Activated CD4-positive, alpha-beta T cell treated with anti-CD3 and anti-CD28 coated beads for 24 hours (primary cell): ENCODE data around the gene ATP2C2.
"Not testable (repeated sequence)": the region's sequence is repeated elsewhere in the genome, so short reads cannot be mapped to it uniquely, and the experiment has no call there.

ENCODE experiments used
- DNase-seq, 2 donors: peaks; one replicate each; pipeline ENCODE4 v3.0.0-alpha.2; 2020; ENCODE audit warnings: low read depth in 2 of 2

ATP2C2 gene, protein sequence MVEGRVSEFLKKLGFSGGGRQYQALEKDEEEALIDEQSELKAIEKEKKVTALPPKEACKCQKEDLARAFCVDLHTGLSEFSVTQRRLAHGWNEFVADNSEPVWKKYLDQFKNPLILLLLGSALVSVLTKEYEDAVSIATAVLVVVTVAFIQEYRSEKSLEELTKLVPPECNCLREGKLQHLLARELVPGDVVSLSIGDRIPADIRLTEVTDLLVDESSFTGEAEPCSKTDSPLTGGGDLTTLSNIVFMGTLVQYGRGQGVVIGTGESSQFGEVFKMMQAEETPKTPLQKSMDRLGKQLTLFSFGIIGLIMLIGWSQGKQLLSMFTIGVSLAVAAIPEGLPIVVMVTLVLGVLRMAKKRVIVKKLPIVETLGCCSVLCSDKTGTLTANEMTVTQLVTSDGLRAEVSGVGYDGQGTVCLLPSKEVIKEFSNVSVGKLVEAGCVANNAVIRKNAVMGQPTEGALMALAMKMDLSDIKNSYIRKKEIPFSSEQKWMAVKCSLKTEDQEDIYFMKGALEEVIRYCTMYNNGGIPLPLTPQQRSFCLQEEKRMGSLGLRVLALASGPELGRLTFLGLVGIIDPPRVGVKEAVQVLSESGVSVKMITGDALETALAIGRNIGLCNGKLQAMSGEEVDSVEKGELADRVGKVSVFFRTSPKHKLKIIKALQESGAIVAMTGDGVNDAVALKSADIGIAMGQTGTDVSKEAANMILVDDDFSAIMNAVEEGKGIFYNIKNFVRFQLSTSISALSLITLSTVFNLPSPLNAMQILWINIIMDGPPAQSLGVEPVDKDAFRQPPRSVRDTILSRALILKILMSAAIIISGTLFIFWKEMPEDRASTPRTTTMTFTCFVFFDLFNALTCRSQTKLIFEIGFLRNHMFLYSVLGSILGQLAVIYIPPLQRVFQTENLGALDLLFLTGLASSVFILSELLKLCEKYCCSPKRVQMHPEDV

DNA sequence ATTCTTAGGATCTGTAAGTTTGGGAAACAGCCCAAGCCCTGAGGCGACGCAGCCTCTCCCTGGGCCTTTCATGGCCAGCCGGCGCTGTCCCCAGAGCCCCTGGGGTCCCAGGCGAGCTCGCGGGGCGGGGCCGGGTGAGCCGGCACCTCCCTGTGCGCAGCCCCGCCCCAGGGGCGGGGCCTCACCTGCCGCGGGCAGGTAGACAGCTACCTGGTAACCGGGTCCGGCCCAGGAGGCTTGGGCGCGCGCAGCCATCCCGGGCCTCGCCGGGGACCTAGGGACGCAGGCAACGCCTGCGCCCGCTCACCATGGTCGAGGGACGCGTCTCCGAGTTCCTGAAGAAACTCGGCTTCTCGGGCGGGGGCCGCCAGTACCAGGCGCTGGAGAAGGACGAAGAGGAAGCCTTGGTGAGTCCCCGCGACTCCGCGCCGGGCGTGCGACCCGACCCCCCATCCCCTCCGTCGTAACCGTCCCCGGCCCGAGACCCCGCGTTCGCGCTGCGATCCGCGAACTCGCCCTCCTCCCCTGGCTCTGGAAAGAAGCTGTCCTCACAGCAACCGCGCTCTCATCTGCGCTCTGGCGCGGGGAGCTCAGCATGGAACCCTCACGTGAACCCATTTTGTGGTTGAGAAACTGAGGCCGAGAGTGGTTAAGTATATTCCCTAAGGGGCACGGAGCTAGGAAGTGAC lies at the start of gene ATP2C2:
Gene ATP2C2 (plus strand): TSS at position 231 of the 689 bp plus-strand sequence. CDS start 78 bp downstream, at position 309.
- DNase-seq = no peak

DNA sequence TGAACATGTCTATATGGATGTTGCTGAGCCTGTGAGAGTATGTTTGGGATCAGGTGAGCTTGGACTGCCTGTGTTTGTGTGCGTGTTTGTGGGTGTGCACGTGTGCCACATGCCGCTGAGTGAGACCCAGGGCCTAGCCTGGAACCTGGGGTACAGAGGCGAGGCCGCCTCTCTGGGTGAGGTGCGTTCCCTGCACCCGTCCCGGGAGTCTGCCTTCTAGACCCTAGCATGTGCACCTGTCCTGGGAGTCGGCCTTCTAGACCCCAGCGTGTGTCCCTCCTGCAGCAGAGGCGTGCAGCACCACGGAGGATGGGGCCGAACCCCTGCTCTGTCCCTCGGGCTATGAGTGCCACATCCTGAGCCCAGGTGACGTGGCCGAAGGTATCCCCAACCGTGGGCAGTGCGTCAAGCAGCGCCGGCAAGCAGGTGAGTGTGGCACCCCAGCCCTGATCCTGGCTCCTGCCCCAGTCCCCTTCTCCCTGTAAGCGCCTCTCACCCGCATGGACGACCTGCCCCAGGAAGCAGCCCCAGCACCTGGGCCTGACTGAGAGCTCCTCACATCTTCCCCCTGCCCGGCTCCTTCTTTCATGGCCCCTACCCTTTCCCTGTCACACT lies 49.1 kb upstream of the ATP2C2 start:
- DNase-seq = no peak

DNA sequence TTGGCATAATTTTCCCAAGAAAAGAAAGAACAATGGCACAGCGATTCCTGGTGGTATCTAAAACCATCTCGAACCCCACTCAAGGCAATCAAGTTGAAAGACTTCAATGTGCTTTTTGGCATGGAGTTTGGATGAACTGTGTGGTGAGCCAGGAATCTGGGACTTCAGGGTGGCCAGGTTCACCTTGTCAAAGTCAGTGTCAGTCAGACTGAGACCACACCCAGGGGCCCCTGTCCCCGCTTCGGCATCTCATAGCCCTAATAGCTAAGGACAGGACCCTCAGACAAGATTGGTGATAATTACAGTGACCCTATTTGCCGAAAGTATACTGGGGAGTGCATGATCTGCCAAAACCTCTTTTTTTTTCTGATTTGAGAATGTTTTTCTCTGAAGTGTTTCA lies 47.8 kb upstream of the ATP2C2 start:
- no peak for DNase-seq

DNA sequence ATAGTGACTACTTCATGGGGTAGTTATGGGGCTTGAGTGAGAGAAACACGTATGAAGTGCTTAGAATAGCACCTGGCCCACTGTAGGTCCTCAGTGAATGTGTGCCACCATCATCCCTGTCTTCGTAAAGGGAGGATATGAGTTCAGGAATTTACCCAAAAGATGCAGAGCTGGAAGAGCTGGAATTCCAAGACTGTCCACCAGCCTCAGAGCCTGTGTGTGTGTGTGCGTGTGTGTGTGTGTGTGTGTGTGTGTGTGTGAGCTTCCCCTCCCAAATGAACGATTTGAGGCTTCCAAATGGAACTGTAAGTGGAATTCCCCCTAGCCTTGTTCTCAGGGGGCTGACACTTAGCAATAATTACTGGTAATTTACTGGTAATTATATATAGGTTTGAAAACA lies 46.4 kb upstream of the ATP2C2 start:
- no peak for DNase-seq

DNA sequence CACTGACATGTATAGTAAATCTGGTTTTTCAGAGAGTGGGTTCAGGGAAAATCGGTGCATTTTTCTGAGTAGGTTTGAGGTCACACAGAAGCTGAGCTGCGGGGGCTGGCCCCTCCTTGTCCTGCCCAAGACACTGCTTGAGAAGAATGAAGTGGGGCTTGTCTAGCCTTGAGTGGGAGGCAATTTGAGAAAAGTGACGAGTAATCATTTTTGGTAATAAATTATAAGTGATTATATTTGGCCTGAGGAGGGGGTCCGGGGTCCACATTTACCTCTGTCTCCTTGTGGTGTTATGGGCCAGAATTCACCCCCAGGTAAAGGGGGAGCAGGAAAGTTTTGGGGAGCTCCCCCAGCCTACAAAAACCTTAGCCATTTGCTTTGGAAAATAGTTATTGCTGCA lies 45.6 kb upstream of the ATP2C2 start:
- DNase-seq = no peak

DNA sequence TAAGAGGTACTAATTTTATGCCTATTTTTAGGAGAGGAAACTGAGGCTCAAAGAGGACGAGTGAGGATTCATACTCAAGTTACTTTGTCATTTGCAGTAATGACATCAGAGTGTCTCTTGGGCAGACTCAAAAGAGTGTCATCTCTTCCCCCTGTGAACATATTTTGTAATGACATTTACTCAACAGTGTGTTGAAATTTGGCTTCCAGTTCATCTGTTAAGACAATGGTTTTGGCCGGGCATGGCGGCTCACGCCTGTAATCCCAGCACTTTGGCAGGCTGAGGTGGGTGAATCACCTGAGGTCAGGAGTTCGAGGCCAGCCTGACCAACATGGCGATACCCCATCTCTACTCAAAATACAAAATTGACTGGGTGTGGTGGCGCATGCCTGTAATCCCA lies 44.7 kb upstream of the ATP2C2 start:
- no peak for DNase-seq

DNA sequence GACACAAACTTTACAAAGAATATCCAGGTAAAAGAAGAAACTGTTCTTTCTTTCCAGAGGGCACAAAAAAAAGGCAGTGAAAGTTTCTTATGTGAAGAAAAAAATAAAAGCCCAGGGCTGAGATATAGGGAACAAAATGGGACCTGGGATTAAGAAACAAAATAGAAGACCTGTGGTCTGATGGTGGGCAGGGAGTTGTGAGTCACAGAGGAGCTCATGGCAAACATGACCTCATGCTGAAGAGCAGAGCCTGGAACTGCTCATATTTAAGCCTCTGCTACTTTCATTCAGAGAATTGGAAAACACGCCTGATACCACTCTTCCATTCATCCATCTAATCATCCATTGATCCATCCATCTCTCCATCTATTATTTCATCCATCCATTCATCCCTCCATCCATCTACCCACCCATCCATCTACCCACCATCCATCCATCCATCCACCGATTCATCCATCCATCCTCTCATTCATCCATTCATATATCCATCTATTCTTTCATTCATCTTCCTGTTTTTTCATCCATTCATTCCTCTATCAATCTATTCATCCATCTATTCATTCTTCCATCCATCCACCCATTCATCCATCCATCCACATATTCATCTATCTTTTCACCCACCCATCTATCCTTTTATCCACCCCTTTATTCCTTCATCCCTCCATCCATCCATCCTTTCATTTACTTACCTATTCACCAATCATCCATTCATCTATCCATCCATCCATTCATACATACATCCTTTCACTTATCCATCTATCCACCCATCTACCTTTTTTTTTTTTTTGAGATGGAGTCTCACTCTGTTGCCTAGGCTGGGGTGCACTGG lies 43.7 kb upstream of the ATP2C2 start:
- no peak for DNase-seq

DNA sequence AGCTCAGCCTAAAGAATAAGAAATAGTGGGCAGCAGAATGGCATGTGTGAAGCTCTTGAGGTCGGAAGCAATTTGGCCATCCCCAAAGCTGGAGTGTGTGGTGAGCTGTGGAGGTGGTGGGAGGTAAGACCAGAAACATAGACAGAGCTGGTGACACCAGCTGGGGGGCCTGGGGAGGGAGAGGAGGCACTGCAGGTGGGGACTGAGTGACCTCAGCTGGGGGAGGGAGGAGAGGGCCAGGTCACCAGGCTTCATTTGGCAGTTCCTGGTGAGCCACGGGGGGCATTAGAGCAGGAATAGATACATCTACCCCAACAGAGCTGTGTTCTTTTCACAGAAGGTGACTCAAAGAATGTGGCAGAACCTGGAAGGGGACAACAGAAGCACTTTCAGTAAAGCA lies 41.8 kb upstream of the ATP2C2 start:
- DNase-seq = no peak

DNA sequence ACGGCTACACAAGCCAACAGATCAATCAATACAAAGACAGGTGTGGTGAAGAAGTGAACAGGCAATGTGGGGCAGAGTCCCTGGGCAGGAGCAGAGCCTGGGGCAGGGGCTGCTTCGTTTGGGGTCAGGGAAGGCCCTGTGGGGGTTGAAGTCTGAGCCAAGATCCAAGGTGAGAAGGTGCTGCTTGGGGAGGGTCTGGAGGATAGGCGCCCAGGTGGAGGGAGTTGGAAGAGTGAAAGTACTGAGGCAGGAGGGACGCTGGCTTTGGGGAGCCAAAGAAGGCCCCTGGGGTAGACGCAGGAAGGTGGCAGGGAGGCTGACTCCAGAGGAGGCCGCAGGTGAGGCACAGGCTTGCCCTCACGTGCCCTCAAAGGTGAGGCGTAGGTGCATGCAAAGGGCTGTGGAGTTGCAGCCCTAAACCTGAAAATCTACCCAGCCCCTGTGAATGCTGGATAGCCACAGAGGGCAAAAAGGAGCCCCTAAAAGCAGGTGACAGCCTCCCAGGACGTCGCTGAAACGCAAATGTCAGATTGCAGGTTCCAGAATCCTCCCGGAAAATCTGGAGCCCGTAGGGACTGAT lies 40.3 kb upstream of the ATP2C2 start:
- DNase-seq = no peak

DNA sequence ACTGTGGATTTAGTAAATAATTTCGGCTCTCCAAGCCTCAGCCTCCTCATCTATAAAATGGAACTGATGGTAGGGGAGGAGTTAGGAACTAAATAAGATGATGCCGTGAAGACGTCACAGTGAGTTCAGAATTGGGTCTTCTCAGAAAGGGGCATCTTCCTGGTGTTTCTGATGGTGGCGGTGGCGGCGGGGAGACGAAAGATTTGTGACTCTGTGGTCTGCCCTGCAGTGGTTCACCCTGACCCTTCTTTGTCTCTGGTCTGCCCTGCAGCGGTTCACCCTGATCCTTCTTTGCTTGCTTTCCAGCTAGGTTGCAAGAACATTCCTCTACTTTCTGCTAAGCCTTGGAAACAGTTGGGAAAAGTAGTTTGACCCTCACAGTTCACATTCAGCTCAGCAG lies 39.3 kb upstream of the ATP2C2 start:
- DNase-seq = no peak

DNA sequence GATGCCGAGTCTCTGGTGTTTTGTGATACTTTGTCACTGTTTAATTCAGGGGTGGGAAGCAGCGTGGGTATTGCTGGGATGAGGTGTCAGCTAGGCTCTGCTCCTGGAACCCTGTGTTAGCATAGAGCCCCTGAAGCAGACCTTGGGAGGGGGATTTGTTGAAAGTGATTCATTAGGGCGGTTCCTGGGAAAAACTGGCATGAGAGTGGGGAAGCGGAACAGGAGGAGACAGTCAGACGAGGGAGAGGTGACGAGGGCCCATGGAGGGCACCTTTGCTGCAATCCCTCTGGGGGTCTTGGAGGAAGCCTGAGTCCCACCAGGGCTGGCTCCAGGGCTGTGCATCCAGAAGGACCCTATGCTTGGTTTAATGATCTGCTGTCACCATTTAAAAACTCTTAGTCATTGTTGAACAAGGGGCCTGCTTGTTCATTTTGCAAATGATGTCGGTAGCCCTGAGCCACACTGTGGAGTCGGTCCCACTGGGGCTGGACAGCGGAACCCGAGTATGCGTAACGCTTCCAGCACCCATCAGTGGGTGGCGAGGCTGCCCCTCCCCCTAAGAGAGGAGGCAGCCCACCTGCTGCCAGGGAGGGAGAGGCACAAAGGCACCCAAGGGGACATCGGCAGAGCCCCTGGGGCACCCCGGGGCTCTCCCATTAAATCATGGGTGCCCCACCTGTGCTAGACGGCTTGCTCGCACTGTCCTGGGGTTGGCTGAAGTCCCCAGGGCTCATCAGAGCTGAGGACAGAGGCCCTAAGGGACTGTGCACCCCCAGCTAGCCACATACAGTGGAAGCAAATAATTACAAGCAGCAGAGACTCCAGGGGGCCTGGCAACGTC lies 38.3 kb upstream of the ATP2C2 start:
- no peak for DNase-seq

DNA sequence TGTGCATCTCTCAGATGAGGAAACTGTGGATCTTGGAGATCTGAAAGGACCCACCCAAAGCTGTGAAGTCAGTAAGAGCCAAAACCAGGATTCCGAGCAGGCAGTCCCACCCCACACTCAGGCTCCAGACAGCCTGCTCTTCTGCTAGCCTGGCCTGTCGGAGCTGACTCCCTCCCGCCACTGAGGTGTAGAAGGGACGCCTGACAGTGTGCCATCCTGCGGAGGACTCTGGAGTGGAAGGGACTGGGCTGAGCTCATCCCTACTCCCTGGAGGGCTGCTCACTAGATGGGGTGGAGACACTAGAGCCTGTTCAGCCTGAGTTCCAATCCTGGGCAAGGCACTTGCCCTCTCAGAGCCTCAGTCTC lies 37.7 kb upstream of the ATP2C2 start:
- no peak for DNase-seq

DNA sequence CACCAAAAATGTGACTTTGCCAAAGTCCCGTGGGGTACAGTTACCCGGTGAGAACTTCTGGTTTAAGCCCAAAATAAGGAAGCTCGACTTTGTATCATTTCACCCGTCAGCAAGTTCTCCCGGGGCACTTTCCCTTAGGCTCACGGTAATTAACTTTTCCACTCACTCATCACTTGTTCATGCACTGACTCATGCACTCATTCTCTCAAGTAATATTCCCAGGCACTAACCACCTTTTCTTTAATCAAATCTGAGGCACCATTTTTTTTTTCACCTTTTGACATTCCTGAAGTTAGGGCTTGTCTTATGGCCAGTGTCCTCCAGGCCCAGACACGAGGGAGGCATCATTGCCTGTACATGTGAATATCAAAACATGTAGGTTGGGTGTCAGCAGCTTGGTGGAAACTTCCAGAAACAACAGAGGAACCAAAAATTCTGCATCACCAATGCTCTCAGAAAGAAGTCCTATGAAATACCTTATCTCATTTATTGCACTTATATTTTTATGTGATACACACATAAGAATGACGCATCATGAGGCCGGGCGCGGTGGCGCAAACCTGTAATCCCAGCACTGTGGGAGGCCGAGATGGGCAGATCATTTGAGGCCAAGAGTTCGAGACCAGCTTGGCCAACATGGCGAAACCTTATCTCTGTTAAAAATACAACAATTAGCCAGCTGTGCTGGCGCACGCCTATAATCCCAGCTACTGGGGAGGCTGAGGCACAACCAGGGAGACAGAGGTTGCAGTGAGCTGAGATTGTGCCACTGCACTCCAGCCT lies 36.1 kb upstream of the ATP2C2 start:
- no peak for DNase-seq

DNA sequence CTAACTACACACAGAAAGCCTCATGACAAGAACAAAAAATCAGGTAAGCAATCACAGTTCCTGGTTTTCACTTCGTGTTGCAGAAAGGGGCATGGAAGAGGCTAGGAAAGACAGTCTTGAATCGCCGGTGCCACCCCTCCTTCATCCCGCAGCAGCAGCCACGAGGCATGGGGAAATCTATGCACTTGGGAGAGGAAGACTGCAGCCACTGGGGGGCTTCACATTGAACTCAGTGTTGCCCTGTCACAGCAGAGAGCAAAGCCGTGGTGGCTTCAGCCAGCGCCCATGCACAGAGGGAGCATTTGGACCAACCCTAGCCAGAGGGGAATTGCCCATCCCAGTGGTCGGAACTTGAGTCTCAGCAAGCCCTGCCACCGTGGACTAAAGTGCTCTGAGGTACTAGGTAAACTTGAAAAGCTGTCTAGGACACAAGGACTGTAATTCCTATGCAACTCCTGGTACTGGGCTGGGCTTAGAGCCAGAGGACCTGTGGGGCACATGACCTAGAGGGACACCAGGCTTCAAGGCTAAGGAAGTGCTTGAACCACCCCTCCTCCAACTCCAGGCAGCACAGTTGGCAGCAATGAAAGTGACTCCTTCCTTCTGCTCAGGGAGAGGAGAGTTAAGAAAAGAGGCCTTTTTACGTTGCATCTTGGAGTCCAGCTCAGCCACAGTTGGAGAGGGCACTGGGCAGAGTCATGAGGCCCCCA lies 35.2 kb upstream of the ATP2C2 start:
- no peak for DNase-seq

DNA sequence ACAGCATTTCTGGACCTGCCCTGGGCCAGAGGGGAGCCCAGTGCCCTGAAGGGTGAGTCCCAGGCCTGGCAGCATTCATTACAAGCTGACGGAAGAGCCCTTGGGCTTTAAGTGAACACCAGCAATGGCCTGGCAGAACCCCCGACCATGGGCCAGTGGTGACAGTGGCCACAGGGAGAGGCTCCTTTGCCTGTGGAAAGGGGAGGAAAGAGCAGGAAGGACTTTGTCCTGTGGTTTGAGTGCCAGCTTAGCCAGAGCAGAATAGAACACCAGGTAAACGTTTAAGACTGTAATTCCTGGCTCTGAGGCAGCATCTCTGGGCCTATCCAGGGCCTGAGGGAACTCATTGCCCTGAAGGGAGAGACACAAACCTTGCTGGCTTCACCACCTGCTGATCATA lies 34.3 kb upstream of the ATP2C2 start:
- no peak for DNase-seq

DNA sequence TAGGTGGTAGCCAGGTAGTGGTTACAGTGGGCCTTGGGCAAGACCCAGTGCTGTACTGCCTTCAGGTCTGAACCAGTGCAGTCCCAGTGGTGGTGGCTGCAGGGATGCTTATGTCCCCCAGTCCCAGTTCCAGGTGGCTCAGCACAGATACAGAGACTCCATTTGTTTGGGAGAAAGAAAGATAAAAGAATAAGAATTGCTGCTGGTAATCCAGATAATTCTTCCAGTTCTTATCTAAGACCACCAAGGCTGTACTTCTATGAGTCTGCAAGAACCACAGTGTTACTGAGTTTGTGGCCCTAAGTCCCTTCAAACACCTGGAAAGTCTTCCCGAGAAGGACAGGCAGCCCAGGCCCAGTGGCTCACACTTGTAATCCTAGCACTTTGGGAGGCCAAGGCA lies 33.9 kb upstream of the ATP2C2 start:
- DNase-seq = no peak

DNA sequence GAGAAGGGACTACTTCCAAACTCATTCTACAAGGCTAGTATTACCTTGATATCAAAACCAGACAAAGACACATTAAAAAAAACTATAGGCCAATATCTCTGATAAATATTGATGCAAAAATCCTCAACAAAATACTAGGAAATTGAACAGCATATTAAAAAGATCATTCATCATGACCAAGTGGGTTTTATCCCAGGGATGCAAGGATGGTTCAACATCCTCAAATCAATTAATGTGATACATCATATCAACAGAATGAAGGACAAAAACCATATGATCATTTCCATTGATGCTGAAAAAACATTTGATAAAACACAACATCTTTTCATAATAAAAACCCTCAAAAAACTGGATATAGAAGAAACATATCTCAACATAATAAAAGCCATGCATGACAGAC lies 31.1 kb upstream of the ATP2C2 start:
- not testable (repeated sequence) for DNase-seq

DNA sequence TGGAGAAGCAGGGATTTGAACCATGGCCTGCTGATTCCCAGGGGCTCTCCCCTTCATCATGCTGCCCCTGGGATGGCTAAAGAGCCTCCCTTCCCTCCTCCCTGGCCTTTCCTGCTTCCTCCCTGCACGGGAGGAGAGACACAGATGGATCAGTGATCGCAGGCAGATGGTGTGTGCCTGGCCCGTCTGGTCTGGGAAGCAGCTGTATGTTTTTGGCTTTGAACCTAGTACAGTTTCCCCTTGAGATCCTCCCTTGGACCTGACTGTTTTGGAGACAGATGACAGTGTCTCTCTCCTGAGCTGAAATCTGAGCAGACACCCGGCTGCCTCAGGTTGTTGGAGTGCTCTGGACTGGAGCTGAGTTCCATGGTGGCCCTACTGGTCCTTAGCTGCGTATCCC lies 29.0 kb upstream of the ATP2C2 start:
- no peak for DNase-seq
